HL-60 (cell line): ENCODE measurements around the gene MAP3K10.

Source experiments
- DNase-seq, 2 experiments: peaks; one replicate each; pipeline ENCODE4 v3.0.0-alpha.2; 2010 to 2020; ENCODE audit warnings: low read depth in 1 of 2, low spot score in 1 of 2
- H3K27ac ChIP-seq: fragments of 250-450 bp; sonication (Bioruptor Pico); replicated peaks from 2 replicates; pipeline ENCODE4 v1.5.1; 2020; ENCODE audit warnings: mild to moderate bottlenecking, moderate library complexity
- H3K27me3 ChIP-seq: fragments of 250-450 bp; sonication (Bioruptor Pico); 2 replicates; pipeline ENCODE4 v1.5.1; 2021; ENCODE audit warnings: mild to moderate bottlenecking, moderate library complexity; ENCODE audit not compliant: insufficient read depth, poor library complexity, severe bottlenecking
- H3K4me3 ChIP-seq: replicated peaks from 2 replicates; pipeline ENCODE4 v1.5.1; 2011; ENCODE audit warnings: mild to moderate bottlenecking, control low read depth, low read length; ENCODE audit not compliant: insufficient read depth
- GABPA ChIP-seq: IDR thresholded peaks from 2 replicates; pipeline ENCODE4 v1.6.1; 2012; ENCODE audit warnings: low read depth
- POLR2AphosphoS5 ChIP-seq: IDR thresholded peaks from 2 replicates; pipeline ENCODE4 v1.6.1; 2012; ENCODE audit warnings: low read depth
- SPI1 ChIP-seq: IDR thresholded peaks from 2 replicates; pipeline ENCODE4 v1.6.1; 2012; ENCODE audit warnings: low read depth, mild to moderate bottlenecking, borderline replicate concordance
- TF ChIP-seq, protein P1 (sequence below): IDR thresholded peaks from one replicate; pipeline ENCODE4 v1.5.1; 2011; ENCODE audit warnings: low read length, control low read depth, inconsistent platforms; ENCODE audit not compliant: insufficient read depth
- TF ChIP-seq, protein P2 (sequence below): IDR thresholded peaks from 2 replicates; pipeline ENCODE4 v1.6.1; 2012; ENCODE audit warnings: low read depth; ENCODE audit not compliant: insufficient replicate concordance

Gene MAP3K10

DNA sequence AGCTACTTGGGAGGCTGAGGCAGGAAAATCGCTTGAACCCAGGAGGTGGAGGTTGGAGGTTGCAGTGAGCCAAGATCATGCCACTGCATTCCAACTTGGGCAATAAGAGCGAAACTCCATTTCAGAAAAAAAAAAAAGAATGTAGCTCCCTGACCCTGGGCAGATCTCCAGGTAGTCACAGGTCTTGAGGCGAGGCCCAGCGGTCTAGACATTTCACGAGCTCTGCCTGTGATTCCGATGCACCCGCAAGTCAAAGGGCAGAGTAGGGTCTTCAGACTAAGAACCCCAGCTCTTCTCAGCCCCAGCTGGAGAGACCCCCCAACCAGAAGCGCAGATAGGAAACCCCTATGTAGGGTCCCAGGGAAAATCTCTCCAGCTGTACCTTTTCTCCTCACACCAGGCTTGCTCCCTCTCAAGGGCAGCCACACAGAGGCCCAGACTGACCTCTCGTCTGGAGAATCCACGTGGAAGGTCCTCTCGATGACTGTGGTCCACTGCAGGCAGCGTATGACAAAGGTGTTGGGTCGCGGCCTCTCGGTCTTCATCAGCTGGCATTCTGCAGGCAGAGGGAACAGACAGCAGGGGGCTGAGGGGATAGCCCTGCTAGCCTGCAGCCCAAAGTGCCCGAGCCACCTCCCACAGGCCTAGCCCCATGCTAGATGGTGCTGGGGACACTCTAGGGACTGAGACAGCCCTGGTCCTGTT, 63.6 kb downstream of the MAP3K10 start:
- TF ChIP-seq POLR2AphosphoS5 (no peak), GABPA (no peak), SPI1 (no peak)
- TF ChIP-seq, protein P1, sequence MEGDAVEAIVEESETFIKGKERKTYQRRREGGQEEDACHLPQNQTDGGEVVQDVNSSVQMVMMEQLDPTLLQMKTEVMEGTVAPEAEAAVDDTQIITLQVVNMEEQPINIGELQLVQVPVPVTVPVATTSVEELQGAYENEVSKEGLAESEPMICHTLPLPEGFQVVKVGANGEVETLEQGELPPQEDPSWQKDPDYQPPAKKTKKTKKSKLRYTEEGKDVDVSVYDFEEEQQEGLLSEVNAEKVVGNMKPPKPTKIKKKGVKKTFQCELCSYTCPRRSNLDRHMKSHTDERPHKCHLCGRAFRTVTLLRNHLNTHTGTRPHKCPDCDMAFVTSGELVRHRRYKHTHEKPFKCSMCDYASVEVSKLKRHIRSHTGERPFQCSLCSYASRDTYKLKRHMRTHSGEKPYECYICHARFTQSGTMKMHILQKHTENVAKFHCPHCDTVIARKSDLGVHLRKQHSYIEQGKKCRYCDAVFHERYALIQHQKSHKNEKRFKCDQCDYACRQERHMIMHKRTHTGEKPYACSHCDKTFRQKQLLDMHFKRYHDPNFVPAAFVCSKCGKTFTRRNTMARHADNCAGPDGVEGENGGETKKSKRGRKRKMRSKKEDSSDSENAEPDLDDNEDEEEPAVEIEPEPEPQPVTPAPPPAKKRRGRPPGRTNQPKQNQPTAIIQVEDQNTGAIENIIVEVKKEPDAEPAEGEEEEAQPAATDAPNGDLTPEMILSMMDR = no peak
- TF ChIP-seq, protein P2, sequence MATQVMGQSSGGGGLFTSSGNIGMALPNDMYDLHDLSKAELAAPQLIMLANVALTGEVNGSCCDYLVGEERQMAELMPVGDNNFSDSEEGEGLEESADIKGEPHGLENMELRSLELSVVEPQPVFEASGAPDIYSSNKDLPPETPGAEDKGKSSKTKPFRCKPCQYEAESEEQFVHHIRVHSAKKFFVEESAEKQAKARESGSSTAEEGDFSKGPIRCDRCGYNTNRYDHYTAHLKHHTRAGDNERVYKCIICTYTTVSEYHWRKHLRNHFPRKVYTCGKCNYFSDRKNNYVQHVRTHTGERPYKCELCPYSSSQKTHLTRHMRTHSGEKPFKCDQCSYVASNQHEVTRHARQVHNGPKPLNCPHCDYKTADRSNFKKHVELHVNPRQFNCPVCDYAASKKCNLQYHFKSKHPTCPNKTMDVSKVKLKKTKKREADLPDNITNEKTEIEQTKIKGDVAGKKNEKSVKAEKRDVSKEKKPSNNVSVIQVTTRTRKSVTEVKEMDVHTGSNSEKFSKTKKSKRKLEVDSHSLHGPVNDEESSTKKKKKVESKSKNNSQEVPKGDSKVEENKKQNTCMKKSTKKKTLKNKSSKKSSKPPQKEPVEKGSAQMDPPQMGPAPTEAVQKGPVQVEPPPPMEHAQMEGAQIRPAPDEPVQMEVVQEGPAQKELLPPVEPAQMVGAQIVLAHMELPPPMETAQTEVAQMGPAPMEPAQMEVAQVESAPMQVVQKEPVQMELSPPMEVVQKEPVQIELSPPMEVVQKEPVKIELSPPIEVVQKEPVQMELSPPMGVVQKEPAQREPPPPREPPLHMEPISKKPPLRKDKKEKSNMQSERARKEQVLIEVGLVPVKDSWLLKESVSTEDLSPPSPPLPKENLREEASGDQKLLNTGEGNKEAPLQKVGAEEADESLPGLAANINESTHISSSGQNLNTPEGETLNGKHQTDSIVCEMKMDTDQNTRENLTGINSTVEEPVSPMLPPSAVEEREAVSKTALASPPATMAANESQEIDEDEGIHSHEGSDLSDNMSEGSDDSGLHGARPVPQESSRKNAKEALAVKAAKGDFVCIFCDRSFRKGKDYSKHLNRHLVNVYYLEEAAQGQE = no peak
- no peaks in the 10 kb centered on the region for H3K27me3 ChIP-seq
- no peak overlapping the region for H3K27ac ChIP-seq
- no peak overlapping the region for H3K4me3 ChIP-seq
- DNase-seq = no peak

DNA sequence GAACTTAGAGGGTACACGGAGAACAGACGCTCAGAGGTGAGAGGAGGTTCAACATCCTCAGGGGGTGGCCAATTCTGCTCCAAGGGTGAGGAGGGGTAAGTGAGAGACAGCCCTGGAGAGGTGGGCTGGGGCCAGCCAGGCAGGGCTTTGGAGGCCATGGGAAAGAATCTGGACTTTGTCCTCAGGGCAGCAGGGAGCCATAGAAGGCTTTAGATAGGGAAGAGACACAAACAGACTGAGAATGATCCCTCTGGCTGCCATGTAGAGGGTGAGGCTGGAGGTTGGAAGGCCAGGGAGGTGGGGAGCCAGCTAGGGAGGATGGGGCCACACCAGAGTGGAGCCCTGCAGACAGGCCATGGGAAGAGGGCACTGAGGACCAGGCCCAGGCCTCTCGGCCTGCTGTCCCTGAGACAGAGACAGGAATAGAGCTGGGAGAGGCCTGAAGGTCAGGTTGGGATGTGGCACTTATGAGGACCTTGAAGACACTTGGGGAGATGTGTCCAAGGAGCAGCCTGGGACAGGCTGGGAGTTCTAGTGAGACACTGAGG, 64.5 kb downstream of the MAP3K10 start:
- no peak for DNase-seq
- H3K27me3 ChIP-seq = no peaks in the 10 kb centered on the region
- H3K4me3 ChIP-seq = no peak overlapping the region
- H3K27ac ChIP-seq = no peak overlapping the region
- TF ChIP-seq POLR2AphosphoS5 (no peak), SPI1 (no peak), GABPA (no peak)
- TF ChIP-seq, protein P1 = no peak
- TF ChIP-seq, protein P2 = no peak

DNA sequence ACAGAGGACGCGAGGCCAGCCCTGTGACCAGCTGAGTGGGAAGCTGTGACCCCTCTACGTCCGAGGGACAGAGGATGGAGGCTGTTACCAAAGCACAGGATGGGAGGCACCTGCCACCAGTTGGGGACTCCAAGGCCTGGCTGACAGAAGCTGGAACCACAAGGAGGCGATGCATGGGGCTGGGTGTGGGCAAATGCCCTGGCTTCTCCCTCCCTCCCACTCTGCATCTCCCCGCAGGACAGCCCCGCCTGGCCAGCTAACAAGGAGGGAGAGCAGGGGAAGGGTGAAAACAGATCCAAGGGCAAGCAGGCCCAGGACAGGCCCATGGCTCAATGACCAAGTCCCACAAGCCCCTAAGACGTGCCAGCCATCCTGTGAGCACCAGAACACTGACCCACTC, 65.3 kb downstream of the MAP3K10 start:
- TF ChIP-seq GABPA = no peak
- TF ChIP-seq SPI1 = no peak
- TF ChIP-seq, protein P1 = no peak
- TF ChIP-seq, protein P2 = no peak
- no peak for TF ChIP-seq POLR2AphosphoS5
- H3K4me3 ChIP-seq = no peak overlapping the region
- no peaks in the 10 kb centered on the region for H3K27me3 ChIP-seq
- no peak overlapping the region for H3K27ac ChIP-seq
- DNase-seq = no peak
